Thoracic aorta (tissue), 2 donors: ENCODE data around the gene PCDHA1. TPM values are rescaled to one million over a fixed set of nuclear protein-coding genes. Genes with fewer than 3 reads are reported as not detected.
"Not testable (repeated sequence)": the region's sequence is repeated elsewhere in the genome, so short reads cannot be mapped to it uniquely, and the experiment has no call there.

Source experiments
- ATAC-seq: fragments of 150-250 bp; one replicate; pipeline ENCODE4 v1.8.0; 2017; ENCODE audit warnings: low read depth; ENCODE audit not compliant: insufficient number of reproducible peaks, low FRiP score
- DNase-seq: peaks from one replicate; pipeline ENCODE4 v3.0.0-alpha.2; 2020; ENCODE audit warnings: low spot score
- H3K27ac ChIP-seq, 2 donors: fragments of 200-600 bp; sonication (generic); 1 replicate in 1 of 2; 2 replicates in 1 of 2; pipeline ENCODE4 v1.5.1; 2016; ENCODE audit warnings: mild to moderate bottlenecking in 2 of 2, moderate library complexity in 2 of 2
- H3K27me3 ChIP-seq: fragments of 200-600 bp; sonication (generic); replicated peaks from 2 replicates; pipeline ENCODE4 v1.6.0; 2016; ENCODE audit warnings: mild to moderate bottlenecking; ENCODE audit not compliant: insufficient read depth
- H3K36me3 ChIP-seq: fragments of 200-600 bp; sonication (generic); one replicate; pipeline ENCODE4 v1.5.1; 2016
- H3K4me1 ChIP-seq, 2 donors: fragments of 200-600 bp; sonication (generic); 1 replicate in 1 of 2; 2 replicates in 1 of 2; pipeline versions ENCODE4 v1.5.1 to v1.6.0; 2016; ENCODE audit warnings: low read depth in 2 of 2, mild to moderate bottlenecking in 1 of 2; ENCODE audit not compliant: control insufficient read depth in 1 of 2
- H3K4me3 ChIP-seq: fragments of 200-600 bp; sonication (generic); 2 replicates; pipeline ENCODE4 v1.5.1; 2016; ENCODE audit warnings: mild to moderate bottlenecking
- H3K9me3 ChIP-seq: fragments of 200-600 bp; sonication (generic); 2 replicates; pipeline ENCODE4 v1.5.1; 2016
- CTCF ChIP-seq: fragments of 200-600 bp; sonication (generic); IDR thresholded peaks from one replicate; pipeline ENCODE4 v1.5.1; 2019; ENCODE audit warnings: antibody characterized with exemption
- total RNA-seq, 2 donors: library from RNA; depleted of rRNA; stranded (reverse); fragments of >200 nt; gene quantifications; one replicate each; pipeline versions ENCODE4 v1.1.0 to v1.2.3, GENCODE V29; 2016

Gene PCDHA1
- total RNA-seq, 2 donors from 2014 or later: not detected

- Histone ChIP-seq H3K4me1 (no peaks in the 10 kb centered on the region), H3K36me3 (no peaks in the 10 kb centered on the region), H3K4me3 (no peak overlapping the region), H3K27me3 (no peaks in the 10 kb centered on the region), H3K27ac (no peak overlapping the region), H3K9me3 (peaks cover 87% of the 10 kb centered on the region)
- no peak for TF ChIP-seq CTCF
- no peak for ATAC-seq
- DNase-seq: no peak
These were observed 18.5 kb upstream of the PCDHA1 start for GRCh38 chr5:140767444-140767843.

- Histone ChIP-seq H3K4me1 (no peaks in the 10 kb centered on the region), H3K27me3 (no peaks in the 10 kb centered on the region), H3K36me3 (no peaks in the 10 kb centered on the region), H3K27ac (no peak overlapping the region), H3K9me3 (peaks cover 15% of the 10 kb centered on the region), H3K4me3 (no peak overlapping the region)
- ATAC-seq (no peak), DNase-seq (no peak)
- no peak for TF ChIP-seq CTCF
These were observed 5.4 kb upstream of the PCDHA1 start for GRCh38 chr5:140780512-140780911.

- not testable (repeated sequence) for H3K4me3 ChIP-seq, ATAC-seq, H3K27me3 ChIP-seq, DNase-seq, H3K36me3 ChIP-seq, H3K27ac ChIP-seq, H3K4me1 ChIP-seq
- peaks cover 39% of the 10 kb centered on the region for H3K9me3 ChIP-seq
These were observed 1.5 kb downstream of the PCDHA1 start for GRCh38 chr5:140787422-140787821.

- H3K9me3 ChIP-seq: peaks cover 39% of the 10 kb centered on the region
- not testable (repeated sequence) for H3K27ac ChIP-seq
These were observed 2.0 kb downstream of the PCDHA1 start for GRCh38 chr5:140787849-140788504.

GRCh38 chr5:140791089-140791488, 5.1 kb downstream of the PCDHA1 start:
- Histone ChIP-seq H3K27ac (no peak overlapping the region), H3K4me3 (no peak overlapping the region), H3K4me1 (no peaks in the 10 kb centered on the region), H3K9me3 (peaks cover 54% of the 10 kb centered on the region), H3K36me3 (no peaks in the 10 kb centered on the region), H3K27me3 (no peaks in the 10 kb centered on the region)
- ATAC-seq: no peak
- no peak for DNase-seq
- no peak for TF ChIP-seq CTCF

More at GRCh38 chr5:140787849-140788504, 2.0 kb downstream of the PCDHA1 start:
- not testable (repeated sequence) for H3K36me3 ChIP-seq, ATAC-seq, H3K27me3 ChIP-seq, H3K4me1 ChIP-seq, DNase-seq, H3K4me3 ChIP-seq

- no peaks in the 10 kb centered on the region for H3K36me3 ChIP-seq
- no peak for TF ChIP-seq CTCF
- H3K4me3 ChIP-seq: peak within 1 kb of the TSS; percentile 44
- H3K27ac ChIP-seq: no peak within 1 kb of the TSS
- ATAC-seq: no peak
- no peak for DNase-seq
- H3K27me3 ChIP-seq: no peaks in the 10 kb centered on the region
- H3K4me1 ChIP-seq: no peaks in the 10 kb centered on the region
- H3K9me3 ChIP-seq: peaks cover 25% of the 10 kb centered on the region
These were observed 8.8 kb downstream of the PCDHA1 start, which contains the start of gene PCDHA2 for GRCh38 chr5:140794595-140795258. Gene PCDHA2, plus strand, starts transcription at chr5:140794852.
